HuH-7 (cell line): ENCODE measurements around the gene SAMD3.
"Not testable (repeated sequence)": the region's sequence is repeated elsewhere in the genome, so short reads cannot be mapped to it uniquely, and the experiment has no call there.

ENCODE experiments used
- DNase-seq: peaks from one replicate; pipeline ENCODE4 v3.0.0; 2011; ENCODE audit warnings: low spot score

SAMD3 gene

GRCh38 chr6:130222775-130223174 lies at the start of gene SAMD3:
Gene SAMD3 (minus strand): TSS chr6:130222951. CDS start chr6:130215273, 7,678 bp downstream.
- DNase-seq = no peak

GRCh38 chr6:130269969-130270635 lies 47.4 kb upstream of the SAMD3 start:
- no peak for DNase-seq

- not testable (repeated sequence) for DNase-seq
Measured at GRCh38 chr6:130265553-130265952, 42.8 kb upstream of the SAMD3 start.

- DNase-seq = no peak
Measured at GRCh38 chr6:130262008-130262407, 39.3 kb upstream of the SAMD3 start.

- DNase-seq = not testable (repeated sequence)
Measured at GRCh38 chr6:130261558-130261957, 38.8 kb upstream of the SAMD3 start.

GRCh38 chr6:130260614-130261241 lies 38.0 kb upstream of the SAMD3 start:
- not testable (repeated sequence) for DNase-seq

GRCh38 chr6:130260050-130260462 lies 37.3 kb upstream of the SAMD3 start:
- DNase-seq = not testable (repeated sequence)

GRCh38 chr6:130259557-130259956 lies 36.8 kb upstream of the SAMD3 start:
- no peak for DNase-seq

- DNase-seq = no peak
Measured at GRCh38 chr6:130259140-130259539, 36.4 kb upstream of the SAMD3 start.

- DNase-seq = no peak
Measured at GRCh38 chr6:130252527-130253237, 29.9 kb upstream of the SAMD3 start.

- DNase-seq = no peak
Measured at GRCh38 chr6:130245267-130245666, 22.5 kb upstream of the SAMD3 start.

- no peak for DNase-seq
Measured at GRCh38 chr6:130244728-130245127, 22.0 kb upstream of the SAMD3 start.

GRCh38 chr6:130240232-130240631 lies 17.5 kb upstream of the SAMD3 start:
- no peak for DNase-seq

GRCh38 chr6:130239755-130240154 lies 17.0 kb upstream of the SAMD3 start:
- DNase-seq = no peak

- DNase-seq = no peak
Measured at GRCh38 chr6:130233330-130233729, 10.6 kb upstream of the SAMD3 start.

- not testable (repeated sequence) for DNase-seq
Measured at GRCh38 chr6:130230531-130230930, 7.8 kb upstream of the SAMD3 start.

- no peak for DNase-seq
Measured at GRCh38 chr6:130229645-130230044, 6.9 kb upstream of the SAMD3 start.

- DNase-seq = no peak
Measured at GRCh38 chr6:130223508-130223907, 757 bp upstream of the SAMD3 start.

GRCh38 chr6:130218134-130218533 lies 4.6 kb downstream of the SAMD3 start:
- no peak for DNase-seq

GRCh38 chr6:130216620-130217019 lies 6.1 kb downstream of the SAMD3 start:
- DNase-seq = no peak

GRCh38 chr6:130215526-130215925 lies 7.2 kb downstream of the SAMD3 start:
- no peak for DNase-seq

- DNase-seq = no peak
Measured at GRCh38 chr6:130212215-130212874, 10.4 kb downstream of the SAMD3 start.

- DNase-seq = no peak
Measured at GRCh38 chr6:130211691-130212090, 11.1 kb downstream of the SAMD3 start.
